GM21717 (cell line): ENCODE measurements around the gene ETV3.

Experiments used
- ATAC-seq: cut with Tn5 transposase; IDR thresholded peaks from one replicate; pipeline ENCODE4 v1.9.1; 2021; ENCODE audit warnings: mild to moderate bottlenecking, moderate library complexity; ENCODE audit not compliant: unreplicated experiment

The ETV3 gene

GRCh38 chr1:157162345-157162744 lies 24.1 kb upstream of the ETV3 start:
- ATAC-seq, result no peak

GRCh38 chr1:157161901-157162300 lies 23.7 kb upstream of the ETV3 start:
- ATAC-seq, result no peak

- no peak for ATAC-seq
These were observed 20.8 kb upstream of the ETV3 start for GRCh38 chr1:157158967-157159366.

GRCh38 chr1:157157501-157158190 lies 19.5 kb upstream of the ETV3 start:
- no peak for ATAC-seq

- ATAC-seq, result no peak
These were observed 17.9 kb upstream of the ETV3 start for GRCh38 chr1:157156058-157156541.

- no peak for ATAC-seq
These were observed 17.5 kb upstream of the ETV3 start for GRCh38 chr1:157155658-157156057.

- no peak for ATAC-seq
These were observed 16.8 kb upstream of the ETV3 start for GRCh38 chr1:157154940-157155514.

- ATAC-seq, result no peak
These were observed 16.1 kb upstream of the ETV3 start for GRCh38 chr1:157154291-157154690.

GRCh38 chr1:157153746-157154145 lies 15.6 kb upstream of the ETV3 start:
- ATAC-seq, result no peak

GRCh38 chr1:157152510-157152909 lies 14.3 kb upstream of the ETV3 start:
- ATAC-seq, result no peak

- no peak for ATAC-seq
These were observed 13.3 kb upstream of the ETV3 start for GRCh38 chr1:157151506-157151905.

- ATAC-seq, result no peak
These were observed 12.9 kb upstream of the ETV3 start for GRCh38 chr1:157151073-157151472.

GRCh38 chr1:157150631-157151030 lies 12.4 kb upstream of the ETV3 start:
- ATAC-seq, result no peak

GRCh38 chr1:157147906-157148700 lies 9.9 kb upstream of the ETV3 start:
- no peak for ATAC-seq

GRCh38 chr1:157147037-157147436 lies 8.8 kb upstream of the ETV3 start:
- ATAC-seq, result no peak

GRCh38 chr1:157146244-157146643 lies 8.0 kb upstream of the ETV3 start:
- ATAC-seq, result no peak

GRCh38 chr1:157145076-157145475 lies 6.9 kb upstream of the ETV3 start:
- ATAC-seq, result no peak

GRCh38 chr1:157144509-157144908 lies 6.3 kb upstream of the ETV3 start:
- no peak for ATAC-seq

GRCh38 chr1:157142765-157143423 lies 4.7 kb upstream of the ETV3 start:
- no peak for ATAC-seq

GRCh38 chr1:157142201-157142600 lies 4.0 kb upstream of the ETV3 start:
- no peak for ATAC-seq

GRCh38 chr1:157141212-157141855 lies 3.1 kb upstream of the ETV3 start:
- no peak for ATAC-seq
